Measurements from ENCODE around the gene DCDC2B.
"Not testable (repeated sequence)": the region's sequence is repeated elsewhere in the genome, so short reads cannot be mapped to it uniquely, and the experiment has no call there.

The DCDC2B gene

DNA sequence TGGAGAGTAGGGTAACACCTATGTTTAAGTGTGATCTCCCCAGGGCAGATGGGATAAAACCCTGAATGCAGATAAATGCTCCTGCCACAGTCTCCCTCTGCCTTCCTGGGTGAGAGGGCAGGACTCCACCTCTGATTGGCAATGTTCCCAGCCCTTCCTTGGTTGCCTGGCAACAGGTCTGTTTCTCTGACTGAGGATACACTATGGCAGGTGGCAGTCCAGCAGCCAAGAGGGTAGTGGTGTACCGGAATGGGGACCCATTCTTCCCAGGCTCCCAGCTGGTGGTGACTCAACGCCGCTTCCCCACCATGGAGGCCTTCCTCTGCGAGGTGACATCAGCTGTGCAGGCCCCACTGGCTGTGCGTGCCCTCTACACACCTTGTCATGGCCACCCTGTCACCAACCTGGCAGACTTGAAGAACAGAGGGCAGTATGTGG lies at the start of gene DCDC2B:
DCDC2B (plus strand) TSS at position 199 of the 438 bp plus-strand sequence; CDS start at position 204, 5 bp downstream.
- DNase-seq, result no peak

DNA sequence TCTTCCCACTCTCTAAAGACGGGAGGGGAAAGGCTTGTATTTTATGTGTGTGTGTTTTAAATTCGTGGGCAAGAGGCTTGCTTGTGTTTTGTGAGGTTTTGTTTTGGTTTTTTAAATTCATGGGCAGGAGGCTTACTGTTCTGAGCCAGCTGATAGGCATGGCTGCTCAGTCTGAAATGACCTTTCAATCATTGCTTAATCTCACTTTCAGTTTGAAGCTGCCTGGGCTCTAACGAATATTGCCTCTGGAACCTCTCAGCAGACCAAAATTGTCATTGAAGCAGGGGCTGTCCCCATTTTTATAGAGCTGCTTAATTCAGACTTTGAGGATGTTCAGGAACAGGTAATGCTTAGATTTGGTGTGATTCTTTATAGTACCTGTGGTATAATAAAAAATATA lies 49.7 kb upstream of the DCDC2B start:
- DNase-seq, result no peak

DNA sequence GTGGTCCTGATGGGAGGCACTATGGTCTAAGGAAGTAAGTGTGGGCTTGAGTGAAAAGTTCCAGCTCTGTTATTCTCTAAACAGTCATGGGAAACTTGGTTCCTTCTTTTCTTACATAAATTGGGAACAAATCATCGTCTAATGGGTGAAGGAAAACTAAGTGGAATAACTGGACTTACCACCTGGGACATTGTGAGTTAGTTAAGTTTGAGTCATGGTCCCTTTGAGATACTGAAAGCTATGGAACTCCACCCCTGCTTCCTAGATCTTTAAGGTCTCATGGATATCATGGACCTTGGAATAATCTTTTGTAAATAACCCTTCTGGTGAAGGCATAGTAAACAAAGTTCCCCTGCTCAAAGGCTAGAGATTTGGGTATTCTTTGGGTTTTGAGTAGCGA lies 45.5 kb upstream of the DCDC2B start:
- no peak for DNase-seq

DNA sequence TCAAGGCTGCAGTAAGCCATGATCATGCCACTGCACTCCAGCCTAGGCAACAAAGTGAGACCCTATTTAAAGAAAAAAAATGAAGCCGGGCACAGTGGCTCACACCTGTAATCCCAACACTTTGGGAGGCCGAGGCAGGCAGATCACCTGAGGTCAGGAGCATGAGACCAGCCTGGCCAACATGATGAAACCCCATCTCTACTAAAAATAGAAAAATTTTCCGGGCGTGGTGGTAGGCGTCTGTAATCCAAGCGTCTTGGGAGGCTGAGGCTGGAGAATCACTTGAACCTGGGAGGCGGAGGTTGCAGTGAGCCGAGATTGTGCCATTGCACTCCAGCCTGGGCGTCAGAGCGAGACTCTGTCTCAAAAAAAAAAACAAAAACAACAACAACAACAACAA lies 43.3 kb upstream of the DCDC2B start:
- not testable (repeated sequence) for DNase-seq

DNA sequence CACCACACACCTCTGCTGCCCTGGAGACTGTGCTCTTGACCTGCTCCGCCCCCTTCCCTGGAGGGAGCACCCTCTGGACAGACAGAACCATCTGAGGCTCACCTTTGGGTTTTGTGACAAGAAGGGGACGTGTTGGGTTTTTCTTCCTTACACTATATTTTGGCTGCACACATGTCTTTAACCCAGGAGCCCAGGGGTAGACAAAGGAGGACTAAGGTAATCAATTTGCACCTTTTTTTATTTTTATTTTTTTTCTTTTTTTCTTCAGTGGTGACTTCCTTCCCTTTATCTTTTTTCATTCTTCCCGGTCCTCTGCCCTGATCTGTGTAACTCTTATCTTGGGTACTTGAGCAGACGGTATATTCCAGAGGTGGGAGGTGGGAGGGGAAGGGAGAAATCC lies 37.9 kb upstream of the DCDC2B start:
- DNase-seq, result no peak

DNA sequence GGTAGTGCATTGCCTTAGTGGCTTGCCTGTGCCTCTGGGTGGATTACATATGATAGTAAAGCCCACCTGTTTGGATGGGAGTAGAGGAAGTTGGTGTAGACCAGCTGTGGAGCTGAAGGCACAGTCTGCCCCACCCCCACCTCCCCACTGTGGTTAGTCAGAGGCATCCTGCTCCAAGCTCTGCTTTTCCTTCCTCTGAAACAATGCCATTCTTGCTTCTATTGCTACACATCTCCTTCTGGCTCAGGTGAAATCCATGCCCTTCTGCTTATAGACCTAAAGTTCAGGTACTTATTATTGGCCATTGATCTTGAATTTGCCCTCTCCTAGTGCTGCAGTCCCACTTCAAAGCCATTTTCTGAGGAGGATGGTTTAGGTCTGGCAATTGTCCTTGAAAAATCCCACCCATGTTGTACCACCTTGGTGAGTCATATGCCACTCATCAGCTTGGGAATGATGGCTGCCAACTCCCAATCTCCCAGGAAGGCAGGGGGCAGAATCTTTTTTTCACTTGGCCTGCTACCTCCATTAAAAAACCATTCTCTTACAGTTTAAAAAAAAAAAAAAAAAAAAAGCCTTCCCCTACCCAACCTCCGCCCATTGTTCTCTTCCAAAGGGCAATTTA lies 36.2 kb upstream of the DCDC2B start:
- DNase-seq, result no peak

DNA sequence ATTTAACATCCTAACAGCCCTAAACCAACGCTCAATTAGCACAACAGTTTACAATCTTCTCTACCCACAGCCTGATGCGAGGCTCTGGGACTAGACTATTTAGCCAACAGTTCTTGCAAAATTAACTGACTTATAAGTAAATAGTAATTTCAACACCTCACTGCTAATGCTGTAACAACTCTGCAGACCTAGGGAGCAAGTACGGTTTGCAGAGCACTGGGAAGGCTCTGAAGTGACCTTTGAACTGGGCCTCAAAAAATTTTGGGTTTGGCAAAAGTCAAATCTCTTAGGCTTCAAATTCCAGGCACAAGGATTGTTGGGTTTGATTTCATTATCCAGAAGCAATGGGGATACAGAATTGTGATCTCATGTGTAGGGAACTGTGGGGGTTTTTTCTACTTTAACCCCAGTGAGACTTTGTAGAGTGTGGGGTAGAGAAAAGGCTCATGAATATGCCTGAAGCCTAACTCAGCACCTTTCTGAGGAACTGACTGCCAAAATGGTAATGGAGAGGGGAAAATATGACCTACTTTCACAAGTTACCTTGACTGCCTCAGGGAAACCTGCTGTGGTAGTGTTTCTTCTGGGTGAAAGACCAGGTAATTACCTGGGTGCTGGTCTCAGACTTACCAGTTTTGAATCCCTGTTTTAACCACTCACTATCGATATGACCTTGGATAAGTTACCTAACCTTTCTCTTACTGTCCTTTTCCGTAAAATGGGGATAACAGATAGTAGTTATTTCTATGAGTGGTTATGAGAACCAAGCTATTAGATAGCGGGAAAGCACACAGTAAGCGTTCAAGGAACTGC lies 30.3 kb upstream of the DCDC2B start:
- DNase-seq, result peak; percentile 22

DNA sequence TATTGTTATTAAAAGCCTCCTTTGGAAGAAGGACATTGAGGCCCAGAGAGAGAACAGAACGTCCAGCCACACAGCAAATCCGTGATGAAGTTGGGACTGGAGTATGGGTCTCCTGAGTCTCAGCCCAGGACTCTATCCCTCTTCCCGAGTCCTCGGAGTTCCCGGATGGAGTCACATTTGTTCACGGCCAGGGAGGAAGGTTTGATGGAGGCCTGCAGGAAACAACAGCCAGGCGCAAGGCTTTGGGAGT lies 29.8 kb upstream of the DCDC2B start:
- DNase-seq, result no peak

DNA sequence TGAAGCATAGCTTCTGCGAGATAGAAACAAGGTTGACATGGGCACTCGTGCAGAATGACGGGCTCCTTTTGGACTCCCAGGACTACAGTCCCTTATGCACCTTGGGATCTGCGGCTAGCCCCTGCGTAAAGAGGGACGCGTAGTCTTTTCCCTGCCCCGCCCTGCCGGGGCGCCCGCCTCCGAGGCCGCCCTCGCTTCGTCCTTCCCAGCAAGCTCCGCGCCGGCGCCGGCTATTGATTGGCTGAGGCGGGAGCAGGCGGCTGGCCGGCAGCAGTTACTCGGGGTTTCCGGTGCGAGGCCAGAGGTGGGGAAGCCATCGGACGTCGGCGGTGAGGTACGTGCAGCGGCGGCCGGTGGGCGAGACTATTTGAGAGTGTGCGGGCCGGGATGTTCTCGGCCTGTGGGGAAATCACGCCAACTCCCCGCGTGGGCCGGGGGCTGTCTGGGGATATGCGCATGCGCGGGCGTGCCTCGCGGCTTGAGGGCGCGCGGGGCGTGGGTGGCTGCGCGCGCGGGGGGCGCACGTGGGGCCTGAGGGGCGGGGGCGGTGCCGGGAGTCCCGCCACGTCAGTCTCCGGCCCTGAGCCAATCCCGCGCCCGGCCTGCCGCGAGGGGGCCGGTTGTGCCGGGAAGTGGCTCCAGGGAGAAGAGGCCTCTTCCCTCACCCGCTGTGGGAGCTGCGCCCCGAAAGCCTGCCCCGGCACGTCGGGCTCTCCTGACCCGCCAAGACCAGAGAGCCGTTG lies 29.3 kb upstream of the DCDC2B start, which contains the start of gene TXLNA:
TXLNA (plus strand) TSS at position 233 of the 743 bp plus-strand sequence. CDS start 671 bp downstream, outside the sequence.
- no peak for DNase-seq

DNA sequence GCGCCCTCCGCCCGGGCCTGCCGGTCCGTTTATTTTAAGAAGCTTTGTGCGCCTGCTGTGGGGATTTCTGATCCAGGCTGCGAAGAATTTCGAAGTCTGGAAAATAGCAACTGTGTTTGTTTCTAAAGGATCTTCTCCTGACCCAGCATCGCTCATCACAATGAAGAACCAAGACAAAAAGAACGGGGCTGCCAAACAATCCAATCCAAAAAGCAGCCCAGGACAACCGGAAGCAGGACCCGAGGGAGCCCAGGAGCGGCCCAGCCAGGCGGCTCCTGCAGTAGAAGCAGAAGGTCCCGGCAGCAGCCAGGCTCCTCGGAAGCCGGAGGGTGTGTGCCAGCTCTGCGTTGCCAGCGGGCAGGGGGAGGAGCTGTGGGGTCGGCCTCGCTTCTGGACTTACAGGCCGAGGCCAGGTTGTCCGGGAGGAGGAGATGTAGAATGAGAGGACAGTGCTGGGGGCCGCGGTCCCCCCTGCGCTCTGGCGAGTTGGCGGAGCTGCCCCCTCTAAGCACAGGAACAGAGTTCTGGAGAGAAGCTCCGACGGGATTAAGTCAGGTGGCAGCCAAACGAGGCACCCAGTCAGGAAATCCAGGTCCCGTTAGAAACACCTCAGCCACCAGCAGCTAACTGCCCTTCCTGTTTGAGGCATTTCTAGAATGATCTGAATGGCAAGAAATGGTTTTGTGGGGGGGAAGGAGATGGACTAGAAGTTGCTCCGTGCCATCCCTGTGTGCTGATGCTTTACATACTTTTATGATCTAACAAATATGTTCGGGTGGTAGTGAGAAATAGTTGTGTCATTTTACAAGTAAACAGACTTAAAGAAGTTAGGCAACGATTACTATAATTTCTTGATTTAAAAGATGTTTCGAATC lies 28.5 kb upstream of the DCDC2B start:
- DNase-seq, result no peak

DNA sequence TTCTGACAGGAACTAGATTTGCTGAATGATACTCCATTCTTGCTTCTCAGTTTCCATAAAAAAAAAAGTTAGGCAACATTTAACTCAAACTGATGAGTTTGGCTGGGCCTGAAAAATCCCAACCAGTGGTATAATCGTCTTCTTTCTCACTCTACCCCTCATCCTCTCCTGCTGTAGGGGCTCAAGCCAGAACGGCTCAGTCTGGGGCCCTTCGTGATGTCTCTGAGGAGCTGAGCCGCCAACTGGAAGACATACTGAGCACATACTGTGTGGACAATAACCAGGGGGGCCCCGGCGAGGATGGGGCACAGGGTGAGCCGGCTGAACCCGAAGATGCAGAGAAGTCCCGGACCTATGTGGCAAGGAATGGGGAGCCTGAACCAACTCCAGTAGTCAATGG lies 27.8 kb upstream of the DCDC2B start:
- DNase-seq, result no peak

DNA sequence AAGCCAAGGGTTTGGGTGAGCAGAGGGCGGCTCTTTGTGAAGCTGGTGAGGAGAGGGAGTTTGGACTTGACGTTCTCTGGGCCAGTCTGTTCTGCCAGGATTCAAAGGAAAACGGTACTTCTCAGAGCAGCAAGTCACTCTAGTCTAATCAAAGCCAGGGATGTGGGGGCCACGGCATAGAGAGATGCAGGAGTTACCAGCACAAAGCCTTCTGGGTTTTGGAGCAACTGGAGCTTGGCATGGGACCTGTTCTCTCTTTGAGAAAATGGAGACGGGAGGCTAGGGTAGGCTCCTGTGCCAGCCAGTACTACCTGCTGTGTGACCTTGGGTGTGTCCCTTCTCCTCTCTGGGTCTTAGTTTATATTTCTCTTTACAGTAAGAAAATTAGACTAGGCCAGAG lies 27.3 kb upstream of the DCDC2B start:
- DNase-seq, result no peak

DNA sequence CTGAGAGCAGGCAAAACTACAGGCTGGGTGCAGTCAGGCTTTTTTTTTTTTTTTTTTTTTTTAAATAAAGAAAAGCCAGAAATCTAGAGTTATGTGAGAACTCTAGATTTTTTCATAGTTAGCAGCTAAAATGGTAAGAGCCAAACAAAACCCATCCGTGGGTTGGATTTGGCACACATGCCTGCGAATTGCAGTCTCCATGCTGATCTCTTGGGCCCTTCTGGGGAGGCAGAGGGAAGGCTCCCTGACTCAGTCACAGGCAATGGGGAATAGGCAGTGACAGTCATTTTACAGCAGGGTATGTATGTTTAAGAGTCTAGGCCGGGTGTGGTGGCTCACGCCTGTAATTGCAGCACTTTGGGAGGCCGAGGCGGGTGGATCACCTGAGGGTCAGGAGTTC lies 26.8 kb upstream of the DCDC2B start:
- DNase-seq, result no peak

DNA sequence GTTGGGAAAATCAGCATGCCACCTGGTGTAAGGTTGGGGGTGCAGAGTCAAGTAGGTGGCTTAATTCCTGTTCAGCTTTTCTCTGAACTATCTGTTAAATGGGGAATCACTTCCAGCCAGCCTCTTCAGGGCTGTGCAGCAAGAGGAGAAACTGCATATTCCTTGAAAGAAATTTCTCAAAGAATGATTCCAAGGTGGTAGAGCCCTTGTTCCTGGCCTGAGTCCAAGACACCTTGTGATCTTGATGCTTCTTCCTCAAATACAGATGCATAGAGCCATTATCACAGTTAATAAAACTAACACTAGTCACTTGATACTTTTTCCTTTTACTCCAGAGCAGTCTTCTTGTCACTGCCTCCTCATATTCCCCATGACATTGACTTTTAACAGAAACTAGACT lies 24.2 kb upstream of the DCDC2B start:
- no peak for DNase-seq

DNA sequence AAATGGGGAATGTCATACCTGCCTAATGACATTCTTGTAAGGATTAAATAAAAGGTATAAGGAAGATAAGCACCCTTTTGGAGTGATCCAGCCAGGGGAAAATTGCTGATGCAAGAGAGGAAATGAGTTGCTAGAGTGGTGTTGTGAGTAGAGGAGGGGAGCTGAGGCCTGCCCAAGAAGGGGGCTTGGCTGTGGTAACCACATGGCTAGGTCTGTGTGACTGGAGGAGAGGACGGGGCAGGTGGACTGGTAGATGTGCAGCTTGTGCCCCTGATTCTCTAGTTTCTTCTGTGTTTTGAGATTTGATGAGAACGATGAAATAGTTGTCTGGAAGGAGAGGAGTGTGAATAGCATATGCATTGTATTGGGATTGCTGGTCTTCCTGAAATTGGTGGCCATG lies 22.8 kb upstream of the DCDC2B start:
- DNase-seq, result no peak

DNA sequence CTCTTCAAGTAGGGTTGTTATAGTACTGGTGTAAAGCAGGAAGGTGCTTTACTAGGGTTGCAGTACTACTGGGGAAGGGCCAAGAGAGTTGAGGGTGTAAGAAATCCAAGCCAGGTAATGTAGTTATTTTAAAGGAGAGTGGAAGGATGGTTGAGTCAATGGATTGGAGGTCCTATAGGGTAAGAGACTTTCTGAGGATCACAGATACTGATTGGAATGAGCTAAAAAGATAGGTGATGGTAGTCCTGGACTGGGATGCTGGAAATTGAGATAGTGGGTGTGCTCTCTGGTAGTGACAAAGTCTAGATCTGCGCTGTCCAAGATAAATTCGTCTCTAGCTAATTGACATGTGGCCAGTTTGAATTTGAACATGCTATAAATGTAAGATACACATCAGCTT lies 22.4 kb upstream of the DCDC2B start:
- DNase-seq, result no peak

DNA sequence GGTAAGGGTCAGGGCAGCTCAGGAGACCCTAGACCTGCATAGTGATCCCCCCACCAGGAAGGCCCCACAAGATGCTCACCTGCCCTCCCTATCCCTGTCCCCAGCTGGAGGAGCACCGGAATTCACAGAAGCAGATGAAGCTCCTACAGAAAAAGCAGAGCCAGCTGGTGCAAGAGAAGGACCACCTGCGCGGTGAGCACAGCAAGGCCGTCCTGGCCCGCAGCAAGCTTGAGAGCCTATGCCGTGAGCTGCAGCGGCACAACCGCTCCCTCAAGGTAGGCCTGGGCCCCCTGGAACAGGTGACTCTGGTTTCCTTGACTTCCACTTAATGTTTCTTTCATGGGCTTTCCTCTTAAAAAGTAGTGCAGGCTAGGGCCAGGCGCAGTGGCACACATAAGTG lies 21.0 kb upstream of the DCDC2B start:
- DNase-seq, result no peak

DNA sequence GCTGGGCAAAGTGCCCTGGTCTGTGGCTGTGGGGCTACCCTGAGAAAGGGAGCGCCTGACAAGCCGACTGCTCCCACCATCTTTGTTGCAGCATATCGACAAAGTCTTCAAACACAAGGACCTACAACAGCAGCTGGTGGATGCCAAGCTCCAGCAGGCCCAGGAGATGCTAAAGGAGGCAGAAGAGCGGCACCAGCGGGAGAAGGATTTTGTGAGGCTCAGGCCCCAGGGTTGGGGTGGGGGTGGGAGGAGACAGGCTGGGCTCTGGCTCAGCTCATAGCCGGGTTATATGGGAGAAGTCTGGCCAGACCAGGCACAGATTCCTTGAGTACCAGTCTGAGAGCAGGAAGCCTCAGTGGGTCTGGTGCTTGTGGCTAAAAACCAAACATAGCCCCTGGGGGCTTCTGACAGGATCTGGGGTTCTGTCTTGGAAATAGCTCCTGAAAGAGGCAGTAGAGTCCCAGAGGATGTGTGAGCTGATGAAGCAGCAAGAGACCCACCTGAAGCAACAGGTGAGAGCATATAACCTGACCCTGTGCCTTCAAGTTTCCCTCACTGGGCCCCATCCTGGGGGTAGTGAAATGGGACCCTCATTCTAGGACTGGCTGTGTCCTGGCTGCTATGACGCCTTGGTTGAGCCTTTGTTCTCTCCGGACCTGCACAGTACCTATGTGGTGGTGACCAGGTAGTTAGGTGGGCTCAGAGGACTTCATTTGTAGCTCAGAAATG lies 16.5 kb upstream of the DCDC2B start:
- DNase-seq, result no peak

DNA sequence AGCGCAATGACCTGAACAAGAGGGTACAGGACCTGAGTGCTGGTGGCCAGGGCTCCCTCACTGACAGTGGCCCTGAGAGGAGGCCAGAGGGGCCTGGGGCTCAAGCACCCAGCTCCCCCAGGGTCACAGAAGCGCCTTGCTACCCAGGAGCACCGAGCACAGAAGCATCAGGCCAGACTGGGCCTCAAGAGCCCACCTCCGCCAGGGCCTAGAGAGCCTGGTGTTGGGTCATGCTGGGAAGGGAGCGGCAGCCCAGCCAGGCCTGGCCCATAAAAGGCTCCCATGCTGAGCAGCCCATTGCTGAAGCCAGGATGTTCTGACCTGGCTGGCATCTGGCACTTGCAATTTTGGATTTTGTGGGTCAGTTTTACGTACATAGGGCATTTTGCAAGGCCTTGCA lies 13.9 kb upstream of the DCDC2B start:
- no peak for DNase-seq

DNA sequence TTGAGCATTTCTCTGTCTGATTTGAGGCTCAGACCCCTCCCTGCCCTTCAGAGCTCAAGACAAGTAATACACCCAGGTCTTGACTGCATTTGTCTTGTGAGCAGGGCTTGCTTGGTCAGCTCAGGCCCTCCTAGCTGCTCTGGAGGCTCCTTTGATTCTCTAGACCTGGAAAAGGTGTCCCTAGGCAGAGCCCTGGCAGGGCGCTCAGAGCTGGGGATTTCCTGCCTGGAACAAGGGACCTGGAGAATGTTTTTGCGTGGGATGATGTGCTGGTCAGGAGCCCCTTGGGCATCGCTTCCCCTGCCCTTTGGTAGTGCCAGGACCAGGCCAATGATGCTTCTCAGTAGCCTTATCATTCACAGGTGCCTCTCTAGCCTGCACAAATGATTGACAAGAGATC lies 13.4 kb upstream of the DCDC2B start:
- DNase-seq, result no peak

DNA sequence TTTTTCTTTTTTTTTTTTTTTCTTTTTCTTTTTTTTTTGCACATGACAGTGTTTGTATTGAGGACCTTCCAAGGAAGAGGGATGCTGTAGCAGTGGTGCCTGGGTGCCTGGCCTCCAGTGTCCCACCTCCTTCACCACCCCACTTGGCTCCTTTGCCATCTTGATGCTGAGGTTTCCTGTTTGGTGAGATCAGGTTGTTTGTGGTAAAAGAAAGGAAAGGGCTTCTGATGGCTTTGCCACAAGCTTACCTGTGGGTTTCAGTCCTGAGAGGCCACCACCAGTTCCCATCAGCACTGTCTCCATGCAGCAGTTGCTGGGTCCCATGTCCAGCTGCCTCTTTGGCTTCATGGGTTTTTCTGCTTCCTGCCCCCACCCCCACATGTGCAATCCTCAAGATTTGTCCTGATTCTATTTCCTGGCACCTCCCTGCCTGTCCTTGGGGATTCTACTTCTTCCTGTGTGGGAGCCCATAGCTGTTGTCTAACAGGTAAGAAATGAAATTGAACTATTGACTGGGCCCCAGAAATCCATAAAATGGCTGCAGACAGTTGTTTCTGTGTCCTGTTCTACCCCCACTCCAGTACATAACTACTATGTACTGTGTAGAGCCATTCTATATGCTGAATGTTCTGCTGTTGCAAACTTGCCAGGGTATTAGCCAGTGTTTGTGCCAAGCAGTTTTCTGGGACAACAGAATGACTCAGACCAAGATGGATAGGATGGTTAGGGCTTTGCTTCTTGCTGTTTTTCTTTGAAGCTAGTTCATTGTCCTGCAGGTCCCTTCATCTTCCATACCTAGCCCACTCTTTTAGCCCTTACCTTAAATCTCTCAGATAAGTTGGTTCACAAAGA lies 12.7 kb upstream of the DCDC2B start:
- no peak for DNase-seq

All from SIG-M5 (cell line).